ENCODE results near the gene PLBD2. TPM values are rescaled to one million over a fixed set of nuclear protein-coding genes. Genes with fewer than 3 reads are reported as not detected.

PLBD2 gene
- total RNA-seq, 1 donor from 2014 or later: 37.8 TPM

DNA sequence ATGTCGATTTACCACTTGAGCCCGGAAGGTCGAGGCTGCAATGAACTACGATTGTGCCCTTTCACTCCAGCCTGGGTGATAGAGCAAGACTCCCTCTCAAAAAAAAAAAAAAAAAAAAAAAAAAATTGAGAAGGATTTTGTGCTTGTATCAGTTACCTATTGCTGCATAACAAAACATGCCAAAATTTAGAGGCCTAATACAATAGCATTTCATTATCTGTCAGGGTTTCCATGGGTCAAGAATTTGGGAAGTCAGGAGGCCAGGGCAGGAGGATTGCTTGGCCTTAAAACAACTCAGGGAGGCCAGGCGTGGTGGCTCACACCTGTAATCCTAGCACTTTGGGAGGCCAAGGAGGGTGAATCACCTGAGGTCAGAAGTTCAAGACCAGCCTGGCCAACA lies 18.8 kb upstream of the PLBD2 start:
- H3K27me3 Mint-ChIP-seq (ENCODE audit: low read depth): peaks cover 6% of the 10 kb centered on the region
- H3K36me3 Mint-ChIP-seq: no peaks in the 10 kb centered on the region
- no peaks in the 10 kb centered on the region for H3K9me3 Mint-ChIP-seq
- DNase-seq (ENCODE audit: low spot score in 2 of 2, unreplicated experiment in 2 of 2): no peak
- H3K4me3 Mint-ChIP-seq: no peak overlapping the region
- H3K4me1 Mint-ChIP-seq: peaks cover 2% of the 10 kb centered on the region
- TF ChIP-seq, protein P1, sequence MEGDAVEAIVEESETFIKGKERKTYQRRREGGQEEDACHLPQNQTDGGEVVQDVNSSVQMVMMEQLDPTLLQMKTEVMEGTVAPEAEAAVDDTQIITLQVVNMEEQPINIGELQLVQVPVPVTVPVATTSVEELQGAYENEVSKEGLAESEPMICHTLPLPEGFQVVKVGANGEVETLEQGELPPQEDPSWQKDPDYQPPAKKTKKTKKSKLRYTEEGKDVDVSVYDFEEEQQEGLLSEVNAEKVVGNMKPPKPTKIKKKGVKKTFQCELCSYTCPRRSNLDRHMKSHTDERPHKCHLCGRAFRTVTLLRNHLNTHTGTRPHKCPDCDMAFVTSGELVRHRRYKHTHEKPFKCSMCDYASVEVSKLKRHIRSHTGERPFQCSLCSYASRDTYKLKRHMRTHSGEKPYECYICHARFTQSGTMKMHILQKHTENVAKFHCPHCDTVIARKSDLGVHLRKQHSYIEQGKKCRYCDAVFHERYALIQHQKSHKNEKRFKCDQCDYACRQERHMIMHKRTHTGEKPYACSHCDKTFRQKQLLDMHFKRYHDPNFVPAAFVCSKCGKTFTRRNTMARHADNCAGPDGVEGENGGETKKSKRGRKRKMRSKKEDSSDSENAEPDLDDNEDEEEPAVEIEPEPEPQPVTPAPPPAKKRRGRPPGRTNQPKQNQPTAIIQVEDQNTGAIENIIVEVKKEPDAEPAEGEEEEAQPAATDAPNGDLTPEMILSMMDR (IDR thresholded peaks at IDR 0.05; ENCODE audit: unreplicated experiment): no peak
- no peak overlapping the region for H3K27ac Mint-ChIP-seq

DNA sequence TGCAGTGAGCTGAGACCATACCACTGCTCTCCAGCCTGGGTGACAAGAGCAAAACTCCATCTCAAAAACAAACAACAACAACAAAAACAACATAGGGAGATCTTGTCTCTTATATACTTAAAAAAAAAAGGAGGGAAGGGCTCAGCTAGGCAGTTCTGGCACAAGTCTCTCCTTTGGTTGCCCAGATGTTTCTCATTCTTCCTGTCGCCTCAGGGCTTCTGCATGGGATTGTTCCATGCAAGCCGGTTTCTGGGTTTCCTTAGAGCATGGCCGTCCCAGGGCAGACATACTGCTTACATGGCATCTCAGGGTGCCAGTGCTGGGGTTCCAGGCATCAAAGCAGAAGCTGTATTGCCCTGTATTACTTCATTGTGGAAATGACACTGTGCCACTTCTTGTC lies 18.3 kb upstream of the PLBD2 start:
- H3K27ac Mint-ChIP-seq: no peak overlapping the region
- no peaks in the 10 kb centered on the region for H3K36me3 Mint-ChIP-seq
- no peaks in the 10 kb centered on the region for H3K4me1 Mint-ChIP-seq
- no peak for DNase-seq (ENCODE audit: low spot score in 2 of 2, unreplicated experiment in 2 of 2)
- H3K27me3 Mint-ChIP-seq (ENCODE audit: low read depth): peaks cover 5% of the 10 kb centered on the region
- no peak overlapping the region for H3K4me3 Mint-ChIP-seq
- TF ChIP-seq, protein P1 (IDR thresholded peaks at IDR 0.05; ENCODE audit: unreplicated experiment): no peak
- no peaks in the 10 kb centered on the region for H3K9me3 Mint-ChIP-seq

DNA sequence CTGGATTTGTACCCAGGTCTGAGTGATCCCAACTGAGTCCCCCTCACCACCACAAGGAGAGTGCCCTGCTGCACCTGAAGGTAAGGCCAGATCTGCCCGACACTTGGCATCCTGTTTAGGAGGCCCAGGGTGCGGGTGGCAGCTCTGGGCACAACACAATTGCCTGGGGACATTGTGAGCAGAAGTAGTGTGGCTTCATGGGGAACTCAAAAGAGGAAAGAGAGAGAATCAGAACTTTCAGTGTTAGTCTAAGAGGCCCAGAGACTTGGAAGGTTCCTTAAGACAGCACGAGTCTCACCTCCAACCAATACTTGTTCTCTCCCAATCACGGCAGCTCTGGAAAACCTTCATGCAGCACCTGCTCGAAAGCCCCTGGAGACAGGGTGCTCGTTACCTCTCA lies 16.9 kb upstream of the PLBD2 start:
- H3K9me3 Mint-ChIP-seq: no peaks in the 10 kb centered on the region
- no peaks in the 10 kb centered on the region for H3K4me1 Mint-ChIP-seq
- no peak for DNase-seq (ENCODE audit: low spot score in 2 of 2, unreplicated experiment in 2 of 2)
- TF ChIP-seq, protein P1 (IDR thresholded peaks at IDR 0.05; ENCODE audit: unreplicated experiment): no peak
- no peak overlapping the region for H3K27ac Mint-ChIP-seq
- H3K27me3 Mint-ChIP-seq (ENCODE audit: low read depth): peaks cover 5% of the 10 kb centered on the region
- H3K4me3 Mint-ChIP-seq: no peak overlapping the region
- no peaks in the 10 kb centered on the region for H3K36me3 Mint-ChIP-seq

DNA sequence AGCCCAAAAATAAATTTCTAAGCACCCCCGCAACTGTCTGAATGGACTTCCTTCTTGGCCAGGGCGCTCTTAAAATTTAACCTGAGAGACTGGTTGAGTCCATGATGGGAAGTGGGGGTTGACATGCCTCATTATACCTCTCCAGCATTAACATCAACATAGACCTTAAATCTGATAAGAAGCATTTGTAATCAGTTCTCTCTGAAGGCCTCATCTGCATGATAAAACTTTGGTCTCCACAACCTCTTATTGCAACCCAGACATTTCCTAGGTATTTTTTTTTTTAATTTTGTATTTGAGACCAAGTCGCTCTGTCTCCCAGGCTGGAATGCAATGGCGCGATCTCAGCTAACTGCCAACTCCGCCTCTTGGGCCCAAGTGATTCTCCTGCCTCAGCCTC lies 13.1 kb upstream of the PLBD2 start:
- TF ChIP-seq, protein P1 (IDR thresholded peaks at IDR 0.05; ENCODE audit: unreplicated experiment): no peak
- Mint-ChIP-seq H3K4me1 (no peaks in the 10 kb centered on the region), H3K4me3 (no peak overlapping the region), H3K9me3 (no peaks in the 10 kb centered on the region), H3K27ac (no peak overlapping the region), H3K36me3 (no peaks in the 10 kb centered on the region), H3K27me3 (ENCODE audit: low read depth) (peaks cover under 1% of the 10 kb centered on the region)
- DNase-seq (ENCODE audit: low spot score in 2 of 2, unreplicated experiment in 2 of 2): no peak

DNA sequence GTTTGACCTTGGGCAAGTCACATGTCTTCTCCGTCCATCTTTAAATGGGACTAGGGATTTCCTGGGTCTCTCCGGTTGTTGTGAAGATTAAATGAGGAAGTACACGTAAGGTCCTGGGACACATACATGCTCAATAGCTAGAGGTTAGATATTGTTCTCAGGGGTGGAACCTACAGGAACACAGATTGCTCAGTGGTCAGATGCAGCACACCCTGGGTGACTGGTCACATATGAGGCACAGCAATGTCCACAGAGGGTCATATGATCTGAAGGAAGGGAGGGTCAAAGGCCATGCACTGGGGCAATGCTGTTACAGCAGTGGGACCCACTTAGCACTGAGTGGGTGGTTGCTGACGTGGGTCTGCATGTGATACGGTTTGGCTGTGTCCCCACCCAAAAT lies 12.0 kb upstream of the PLBD2 start:
- Mint-ChIP-seq H3K27ac (no peak overlapping the region), H3K9me3 (no peaks in the 10 kb centered on the region), H3K36me3 (no peaks in the 10 kb centered on the region), H3K4me1 (no peaks in the 10 kb centered on the region), H3K27me3 (ENCODE audit: low read depth) (no peaks in the 10 kb centered on the region), H3K4me3 (no peak overlapping the region)
- DNase-seq (ENCODE audit: low spot score in 2 of 2, unreplicated experiment in 2 of 2): no peak
- TF ChIP-seq, protein P1 (IDR thresholded peaks at IDR 0.05; ENCODE audit: unreplicated experiment): no peak

DNA sequence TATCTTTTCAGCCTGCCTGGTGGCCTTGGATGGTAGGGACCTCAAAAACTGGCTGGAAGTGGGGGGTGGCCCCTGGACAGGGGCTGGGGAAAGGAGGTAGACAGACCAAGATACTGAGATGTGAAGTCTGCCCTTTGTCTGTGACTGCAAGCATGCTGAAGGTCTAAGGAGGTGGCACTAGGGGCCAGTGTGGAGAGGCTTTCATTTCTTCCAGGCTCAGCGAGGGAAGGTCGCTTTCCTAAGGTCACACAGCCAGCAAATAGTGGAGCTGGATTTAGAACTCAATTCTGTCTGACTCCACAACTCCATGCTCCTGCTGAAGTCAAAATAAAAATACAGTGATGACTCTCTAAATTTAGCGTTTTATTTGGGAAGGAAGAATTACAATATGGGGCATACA lies 11.3 kb upstream of the PLBD2 start:
- no peak for DNase-seq (ENCODE audit: low spot score in 2 of 2, unreplicated experiment in 2 of 2)
- no peaks in the 10 kb centered on the region for H3K4me1 Mint-ChIP-seq
- no peaks in the 10 kb centered on the region for H3K9me3 Mint-ChIP-seq
- no peak overlapping the region for H3K27ac Mint-ChIP-seq
- H3K36me3 Mint-ChIP-seq: no peaks in the 10 kb centered on the region
- TF ChIP-seq, protein P1 (IDR thresholded peaks at IDR 0.05; ENCODE audit: unreplicated experiment): no peak
- no peaks in the 10 kb centered on the region for H3K27me3 Mint-ChIP-seq (ENCODE audit: low read depth)
- H3K4me3 Mint-ChIP-seq: no peak overlapping the region

Measured in mesothelial cell of epicardium (in vitro differentiated cells).